GM19023 (cell line): ENCODE data around the gene ZSWIM6.

ENCODE experiments used
- ATAC-seq: cut with Tn5 transposase; IDR thresholded peaks from one replicate; pipeline ENCODE4 v1.9.1; 2021; ENCODE audit warnings: mild to moderate bottlenecking, moderate library complexity; ENCODE audit not compliant: unreplicated experiment

ZSWIM6 gene

DNA sequence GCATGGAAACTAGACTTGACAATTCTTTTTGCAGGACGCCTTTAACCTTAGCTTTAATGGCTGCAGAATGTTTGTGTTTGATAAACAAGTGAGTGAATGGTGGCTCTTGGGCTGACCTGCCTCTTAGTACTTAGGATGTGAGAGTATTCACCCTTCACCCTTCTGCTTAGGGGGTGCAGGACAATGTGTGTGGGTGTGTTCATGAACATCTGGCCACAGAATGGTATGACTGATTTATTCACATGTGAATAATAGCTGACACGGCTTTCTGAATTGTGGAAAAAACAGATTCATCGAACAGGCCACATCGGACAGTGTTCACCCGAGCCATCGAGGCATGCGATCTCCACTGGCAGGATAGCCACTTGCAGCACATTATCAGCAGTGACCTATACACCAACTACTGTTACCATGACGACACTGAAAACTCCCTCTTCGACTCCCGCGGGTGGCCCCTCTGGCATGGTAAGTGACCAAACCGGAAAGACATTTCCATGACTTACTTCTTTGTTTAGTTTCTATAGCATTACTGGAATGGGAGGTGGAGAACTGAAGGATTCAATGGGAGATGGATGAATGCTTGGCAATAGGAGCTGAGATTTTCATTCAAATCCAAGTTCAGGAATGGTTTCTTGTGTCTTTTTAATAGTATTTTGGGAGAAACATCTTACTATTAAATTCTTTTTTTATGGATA lies 193.6 kb downstream of the ZSWIM6 start:
- no peak for ATAC-seq

GRCh38 chr5:61526207-61526519 lies 194.1 kb downstream of the ZSWIM6 start:
- ATAC-seq = no peak

DNA sequence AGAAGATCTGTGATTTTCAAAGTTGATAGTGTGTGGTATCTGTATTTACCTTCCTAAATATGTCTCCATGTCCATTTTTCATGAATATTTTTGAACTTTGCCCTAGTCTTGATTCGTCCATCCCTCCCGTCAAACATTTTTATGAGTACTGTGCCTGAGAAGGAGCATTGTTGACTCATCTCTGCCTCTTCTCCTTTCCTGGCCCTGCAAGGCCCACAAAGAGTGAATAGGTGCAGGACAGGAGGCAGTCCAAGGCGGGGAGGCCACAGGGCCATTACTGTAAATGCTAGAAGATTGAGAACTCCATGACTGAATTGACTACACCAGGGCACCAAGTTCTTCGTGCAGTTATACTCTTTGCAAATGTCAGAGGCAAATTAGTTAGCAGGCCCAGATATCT lies 200.9 kb downstream of the ZSWIM6 start:
- no peak for ATAC-seq

DNA sequence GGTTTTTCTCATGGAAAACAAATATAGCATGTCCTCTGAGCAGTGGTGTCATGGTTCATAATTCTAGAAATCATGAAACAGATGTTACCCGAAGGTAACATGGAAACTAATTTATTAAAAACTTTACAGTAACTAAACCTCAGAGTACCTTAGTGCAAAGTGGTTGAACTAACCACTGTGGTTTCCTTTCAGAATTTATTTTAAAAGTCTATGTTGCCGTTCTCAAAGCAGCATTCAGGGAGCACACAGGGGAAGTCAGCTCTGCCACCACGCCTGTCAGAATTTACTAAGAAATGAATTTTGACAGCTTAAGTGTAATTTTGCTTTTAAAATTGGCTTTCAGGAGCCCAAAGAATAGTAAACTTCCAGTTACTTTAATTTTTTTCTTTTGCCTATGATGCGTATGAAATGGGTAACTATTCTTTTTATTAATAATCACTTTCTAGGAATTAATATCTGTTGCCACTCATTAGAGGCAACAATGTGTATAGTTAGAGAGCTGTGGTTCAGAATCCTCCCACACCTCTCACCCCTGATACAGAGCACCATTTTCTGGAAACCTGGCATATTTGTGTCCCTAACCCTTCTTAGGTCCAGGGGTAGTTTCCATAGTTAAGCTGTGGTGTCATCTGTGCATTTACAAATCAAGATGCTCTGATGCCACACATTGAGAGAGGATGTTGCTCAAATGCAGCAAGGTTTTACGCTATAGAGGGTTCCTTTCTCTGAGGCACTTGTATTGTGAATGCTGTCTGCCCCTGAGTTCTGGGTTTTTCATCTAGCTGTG lies 202.6 kb downstream of the ZSWIM6 start:
- peak; percentile 86 for ATAC-seq

GRCh38 chr5:61535828-61536227 lies 203.8 kb downstream of the ZSWIM6 start:
- ATAC-seq = no peak

DNA sequence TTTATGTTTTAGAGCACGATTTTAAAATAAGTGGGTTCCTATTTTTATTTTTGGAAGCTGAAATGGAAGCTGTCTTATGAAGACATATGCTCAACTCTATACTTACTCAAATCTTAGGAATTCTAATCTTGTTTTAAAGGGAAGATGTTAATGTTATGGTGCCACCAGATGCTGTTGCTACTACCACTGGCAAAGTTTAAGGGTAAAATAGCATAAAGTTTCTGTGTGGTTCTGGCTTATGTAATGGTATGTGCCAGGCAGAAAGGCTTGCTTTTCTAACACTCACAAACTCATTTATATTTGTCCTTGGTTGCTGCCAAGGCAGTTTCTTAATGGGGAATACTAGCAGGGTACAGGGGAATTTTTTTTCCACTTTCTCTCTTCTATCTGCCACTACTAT lies 204.9 kb downstream of the ZSWIM6 start:
- ATAC-seq = no peak

- no peak for ATAC-seq
These were observed 206.9 kb downstream of the ZSWIM6 start for GRCh38 chr5:61538722-61539501.

GRCh38 chr5:61549530-61549929 lies 217.5 kb downstream of the ZSWIM6 start:
- no peak for ATAC-seq

DNA sequence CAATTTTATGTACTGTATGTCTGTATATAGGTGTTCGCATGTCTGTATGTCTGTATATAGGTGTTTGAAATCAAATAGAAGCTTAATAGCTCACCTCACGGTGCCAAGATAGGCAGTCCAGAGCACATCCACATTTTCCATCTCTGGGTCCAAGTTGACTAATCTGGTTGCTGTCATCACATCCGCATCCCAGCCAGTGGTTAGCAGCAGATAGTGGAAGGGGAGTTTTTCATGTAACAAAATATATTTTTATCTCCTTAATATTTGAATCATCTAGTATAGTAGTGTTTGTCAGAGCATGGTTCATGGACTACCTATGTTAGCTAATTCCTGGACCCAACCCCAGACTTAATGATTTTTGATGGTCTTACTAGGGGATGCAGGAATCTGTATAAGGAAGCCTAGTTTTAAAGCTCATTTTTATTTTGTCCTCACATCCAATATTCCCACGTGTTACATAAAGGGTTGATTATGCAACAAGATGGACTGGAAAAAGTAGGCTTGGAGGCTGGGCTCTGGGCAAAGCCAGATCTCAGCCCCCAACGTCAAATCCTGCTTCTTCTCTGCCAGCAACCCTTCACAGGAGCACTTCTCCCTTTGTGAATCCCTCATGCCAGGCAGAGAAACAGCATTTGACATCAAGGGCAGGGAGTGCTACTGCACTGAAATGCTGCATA lies 219.7 kb downstream of the ZSWIM6 start:
- ATAC-seq = no peak

GRCh38 chr5:61559146-61559545 lies 227.1 kb downstream of the ZSWIM6 start:
- no peak for ATAC-seq

DNA sequence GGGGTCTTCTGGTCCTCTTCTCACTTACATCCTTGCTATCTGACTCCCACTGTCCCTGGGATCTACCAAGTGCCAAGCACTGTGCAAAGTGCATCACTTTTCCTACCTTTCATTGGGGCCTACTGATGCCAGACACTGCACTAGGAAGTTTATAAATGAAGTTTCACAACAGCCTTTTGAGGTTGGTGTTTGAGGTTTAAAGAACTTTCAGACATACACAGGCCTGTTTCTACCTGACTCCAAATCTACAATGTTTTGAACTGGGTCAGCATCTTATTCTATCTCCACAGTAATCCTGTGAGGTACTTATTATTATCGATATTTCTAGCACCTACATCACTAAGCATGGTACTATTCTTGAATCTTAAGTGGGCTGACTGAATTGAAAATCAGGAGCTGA lies 227.7 kb downstream of the ZSWIM6 start:
- no peak for ATAC-seq

- ATAC-seq = no peak
These were observed 231.3 kb downstream of the ZSWIM6 start for GRCh38 chr5:61563401-61563800.

DNA sequence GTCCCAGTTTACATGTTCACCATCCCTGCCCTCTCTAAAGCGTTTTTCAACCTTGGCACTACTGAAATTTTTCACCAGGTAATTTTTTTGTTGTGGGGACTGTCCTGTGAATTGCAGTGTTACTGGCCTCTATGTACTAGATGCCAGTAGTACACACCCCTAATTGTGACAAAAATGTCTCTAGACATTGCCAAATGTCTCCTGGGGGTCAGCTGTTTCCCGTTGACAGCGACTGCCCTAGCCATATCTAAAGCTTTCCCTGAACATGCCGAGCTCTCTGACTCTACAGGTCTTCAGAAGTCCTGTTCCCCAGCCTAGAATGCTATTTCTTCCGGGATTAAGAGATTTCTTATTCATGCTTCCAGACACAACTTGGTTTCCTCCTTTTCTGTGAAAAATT lies 235.3 kb downstream of the ZSWIM6 start:
- no peak for ATAC-seq

GRCh38 chr5:61569353-61569752 lies 237.3 kb downstream of the ZSWIM6 start:
- ATAC-seq = no peak

DNA sequence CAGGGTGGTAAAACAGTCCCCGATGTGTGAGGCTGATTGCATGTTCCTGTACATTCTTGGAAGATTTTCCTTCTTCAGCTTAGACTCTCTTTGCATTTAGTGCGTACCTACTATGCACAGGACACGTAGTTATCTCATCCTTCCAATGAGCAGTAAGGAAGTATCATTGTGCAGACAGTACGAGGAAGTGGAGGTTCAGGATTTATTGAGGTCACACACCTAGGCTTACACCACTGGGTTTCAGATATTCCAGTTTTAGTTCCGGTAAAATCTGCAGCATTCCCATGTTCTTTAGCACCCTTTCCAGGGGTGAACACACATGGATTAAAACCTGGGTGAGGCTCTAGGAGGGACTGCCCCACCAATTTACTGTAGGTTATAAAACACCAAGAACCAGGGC lies 238.7 kb downstream of the ZSWIM6 start:
- ATAC-seq = no peak

DNA sequence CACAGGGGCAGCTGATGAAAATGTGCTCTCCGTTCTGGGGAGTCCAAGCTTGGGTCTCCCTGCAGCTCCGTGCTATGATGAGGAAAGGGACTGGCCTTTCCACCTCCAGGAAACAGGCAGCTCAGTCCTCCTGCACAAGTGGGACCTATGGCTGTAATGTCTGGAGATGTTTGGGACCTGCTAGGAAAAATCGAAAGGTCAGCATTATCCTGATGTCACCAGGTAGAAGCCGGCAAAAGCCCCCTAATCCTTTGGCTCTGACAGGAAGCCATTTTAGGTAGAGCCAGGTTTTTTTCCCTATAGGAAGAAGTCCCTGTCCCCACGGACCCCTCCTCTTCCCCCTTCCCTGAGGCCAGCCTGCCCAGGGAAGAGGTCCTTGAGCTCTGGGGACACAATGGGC lies 240.9 kb downstream of the ZSWIM6 start:
- ATAC-seq = no peak

DNA sequence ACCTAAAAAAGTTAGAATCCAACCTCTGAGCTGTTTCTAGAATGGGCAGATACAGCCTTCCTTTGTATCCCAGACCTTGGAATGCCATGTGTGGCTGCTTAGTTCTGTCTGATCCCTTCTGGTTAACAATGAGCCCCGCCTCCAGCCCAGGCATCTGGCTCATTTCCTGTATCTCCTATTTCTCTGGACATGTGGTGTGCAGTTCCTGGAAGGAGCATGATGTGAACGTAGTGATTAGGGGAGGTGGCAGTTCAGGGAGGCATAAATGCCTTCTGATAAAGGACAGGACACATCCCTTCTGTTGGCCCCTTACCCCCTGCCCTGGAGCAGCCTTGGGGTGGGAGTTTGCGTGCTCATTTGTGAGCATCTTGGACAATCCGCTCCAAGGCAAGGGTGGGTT lies 243.0 kb downstream of the ZSWIM6 start:
- no peak for ATAC-seq

DNA sequence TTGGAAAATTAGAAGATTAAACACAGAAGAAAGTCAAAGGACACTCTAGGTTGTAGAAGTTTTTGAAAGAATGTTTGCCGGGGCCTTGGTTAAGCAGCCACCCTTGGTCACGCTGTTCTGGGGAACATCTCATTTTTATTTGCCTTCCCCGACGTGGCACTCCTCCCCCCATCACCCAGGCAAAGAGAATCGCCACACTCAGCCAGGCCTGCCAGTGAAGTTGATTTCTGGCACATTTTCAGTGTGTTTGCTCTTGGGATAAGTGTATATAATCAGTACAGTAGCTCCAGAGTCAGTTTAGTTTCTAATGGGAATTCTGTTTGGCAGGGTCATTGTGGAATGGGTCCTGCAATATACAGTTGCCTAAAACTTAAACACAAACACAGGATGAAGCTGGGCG lies 243.5 kb downstream of the ZSWIM6 start:
- no peak for ATAC-seq

- ATAC-seq = no peak
These were observed 244.5 kb downstream of the ZSWIM6 start for GRCh38 chr5:61576556-61576955.

GRCh38 chr5:61578858-61579503 lies 246.9 kb downstream of the ZSWIM6 start:
- no peak for ATAC-seq
